HFFc6 (cell line): Measurements from ENCODE around the gene SALL3. TPM values are rescaled to one million over a fixed set of nuclear protein-coding genes. Genes with fewer than 3 reads are reported as not detected.

Experiments
- DNase-seq: peaks from one replicate; pipeline ENCODE4 v3.0.0-alpha.2; 2018
- H3K27ac Mint-ChIP-seq: 2 replicates; pipeline ENCODE4 v1.8.0; 2020; ENCODE audit warnings: mild to moderate bottlenecking, mixed read lengths
- H3K27me3 Mint-ChIP-seq: 2 replicates; pipeline ENCODE4 v1.8.0; 2021; ENCODE audit warnings: mild to moderate bottlenecking, moderate library complexity, mixed read lengths; ENCODE audit not compliant: insufficient read depth
- H3K36me3 Mint-ChIP-seq: 2 replicates; pipeline ENCODE4 v1.8.0; 2021; ENCODE audit warnings: low read depth, mixed read lengths
- H3K4me1 Mint-ChIP-seq: 2 replicates; pipeline ENCODE4 v1.8.0; 2020; ENCODE audit warnings: low read depth, mixed read lengths
- H3K4me3 Mint-ChIP-seq: 2 replicates; pipeline ENCODE4 v1.8.0; 2020; ENCODE audit warnings: mild to moderate bottlenecking, moderate library complexity, mixed read lengths
- H3K9me3 Mint-ChIP-seq: 2 replicates; pipeline ENCODE4 v1.8.0; 2020; ENCODE audit warnings: mild to moderate bottlenecking, mixed read lengths
- long read RNA-seq: library from polyadenylated mRNA; unstranded; transcript quantifications from one replicate; pipeline ENCODE4 v2.0.0, GENCODE V29; 2019
- total RNA-seq, 6 experiments: library from RNA; stranded (reverse); fragmentation: NEBNext Ultra II Directional; extraction: Animal tissue kit (Norgen Biotek cat#: 25700); gene quantifications; 2 replicates in 1 of 6; 3 replicates in 5 of 6; pipeline ENCODE4 v1.2.3, GENCODE V29; 2021
- TF ChIP-seq, protein P1 (sequence below): fragments of 200-600 bp; sonication (generic); IDR thresholded peaks from 2 replicates; pipeline ENCODE4 v1.5.0; 2021; ENCODE audit warnings: antibody characterized with exemption, mild to moderate bottlenecking

Gene SALL3
- total RNA-seq = not detected
- long read RNA-seq = 0 reads

DNA sequence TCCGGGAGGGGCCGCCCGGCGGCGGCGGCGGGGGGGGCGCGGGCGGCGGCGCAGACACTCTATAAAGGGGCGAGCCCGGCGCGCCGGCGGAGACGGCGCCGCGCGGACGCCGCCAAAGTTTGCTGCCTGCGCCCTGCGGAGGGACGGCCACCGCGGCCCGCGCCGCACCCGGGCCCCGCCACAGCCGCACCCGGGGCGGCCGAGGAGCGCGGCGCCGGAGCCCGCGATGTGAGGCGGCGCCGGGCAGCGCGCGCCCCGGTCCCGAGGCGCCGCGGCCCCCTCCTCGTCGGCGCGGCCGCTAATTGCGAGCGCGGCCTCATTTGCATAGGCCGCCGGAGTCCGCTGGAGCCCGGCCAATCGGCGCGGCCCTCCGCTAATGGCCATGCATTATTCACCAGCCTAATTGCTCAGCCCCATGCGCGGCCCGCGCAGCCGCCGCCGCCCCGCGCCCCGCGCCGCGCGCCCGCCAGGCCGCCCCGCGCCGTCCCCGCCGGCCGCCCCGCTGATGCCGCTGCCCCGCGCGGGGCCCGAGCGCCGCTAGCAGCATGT, at the start of gene SALL3:
Gene SALL3, plus strand, starts transcription at position 89 of the 549 bp plus-strand sequence. Its CDS starts 457 bp downstream, at position 546.
- Mint-ChIP-seq H3K27me3 (peaks cover 28% of the 10 kb centered on the region), H3K27ac (no peak within 1 kb of the TSS), H3K4me1 (peaks cover 5% of the 10 kb centered on the region; the same call in 1 of the 2 replicates), H3K9me3 (peaks cover 17% of the 10 kb centered on the region), H3K36me3 (peaks cover 8% of the 10 kb centered on the region), H3K4me3 (no peak within 1 kb of the TSS)
- TF ChIP-seq, protein P1, sequence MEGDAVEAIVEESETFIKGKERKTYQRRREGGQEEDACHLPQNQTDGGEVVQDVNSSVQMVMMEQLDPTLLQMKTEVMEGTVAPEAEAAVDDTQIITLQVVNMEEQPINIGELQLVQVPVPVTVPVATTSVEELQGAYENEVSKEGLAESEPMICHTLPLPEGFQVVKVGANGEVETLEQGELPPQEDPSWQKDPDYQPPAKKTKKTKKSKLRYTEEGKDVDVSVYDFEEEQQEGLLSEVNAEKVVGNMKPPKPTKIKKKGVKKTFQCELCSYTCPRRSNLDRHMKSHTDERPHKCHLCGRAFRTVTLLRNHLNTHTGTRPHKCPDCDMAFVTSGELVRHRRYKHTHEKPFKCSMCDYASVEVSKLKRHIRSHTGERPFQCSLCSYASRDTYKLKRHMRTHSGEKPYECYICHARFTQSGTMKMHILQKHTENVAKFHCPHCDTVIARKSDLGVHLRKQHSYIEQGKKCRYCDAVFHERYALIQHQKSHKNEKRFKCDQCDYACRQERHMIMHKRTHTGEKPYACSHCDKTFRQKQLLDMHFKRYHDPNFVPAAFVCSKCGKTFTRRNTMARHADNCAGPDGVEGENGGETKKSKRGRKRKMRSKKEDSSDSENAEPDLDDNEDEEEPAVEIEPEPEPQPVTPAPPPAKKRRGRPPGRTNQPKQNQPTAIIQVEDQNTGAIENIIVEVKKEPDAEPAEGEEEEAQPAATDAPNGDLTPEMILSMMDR = no peak
- DNase-seq = no peak

DNA sequence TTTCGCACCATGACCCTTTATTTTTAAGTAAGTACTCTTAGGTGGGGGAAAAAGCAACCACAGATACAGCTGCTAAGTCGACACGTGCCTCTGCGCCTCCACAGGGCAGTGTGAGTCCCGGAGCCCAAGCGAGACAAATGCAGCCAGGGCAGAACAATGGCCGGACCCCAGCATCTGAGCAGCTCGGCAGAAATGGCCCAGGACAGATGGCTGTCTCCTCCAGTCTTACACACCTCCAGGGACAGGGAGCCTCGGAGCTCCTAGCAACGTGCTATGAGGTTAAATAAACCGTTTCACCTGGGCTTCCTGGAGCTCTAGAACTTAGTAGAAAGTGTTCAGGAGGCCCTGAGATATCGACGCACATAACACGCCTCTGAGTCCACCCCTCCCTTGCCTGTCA, 47.3 kb upstream of the SALL3 start:
- Mint-ChIP-seq H3K27ac (no peak overlapping the region), H3K27me3 (peaks cover 3% of the 10 kb centered on the region)
- DNase-seq = no peak

DNA sequence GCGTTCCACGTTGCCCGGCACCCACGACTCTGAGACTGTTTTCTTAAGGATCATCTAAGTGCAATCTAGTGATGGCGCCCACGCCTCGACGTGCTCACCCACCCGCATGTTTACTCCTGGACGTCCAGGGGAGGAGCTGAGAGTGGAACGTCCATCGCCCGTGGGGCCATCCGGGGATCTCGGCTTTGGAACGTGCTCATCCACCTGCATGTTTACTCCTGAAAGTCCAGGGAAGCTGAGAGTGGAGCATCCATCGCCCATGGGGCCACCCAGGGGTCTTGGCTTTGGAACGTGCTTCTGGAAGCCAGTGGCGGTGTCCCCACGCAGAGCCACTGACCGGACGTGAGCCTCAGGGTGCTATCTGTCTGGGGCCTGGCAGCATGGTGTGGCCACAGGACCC, 45.6 kb upstream of the SALL3 start:
- no peak for DNase-seq
- H3K36me3 Mint-ChIP-seq = no peaks in the 10 kb centered on the region; the same call in 1 of the 2 replicates
- no peak overlapping the region for H3K27ac Mint-ChIP-seq
- TF ChIP-seq, protein P1 = no peak
- H3K4me3 Mint-ChIP-seq = no peak overlapping the region
- peaks cover 4% of the 10 kb centered on the region for H3K27me3 Mint-ChIP-seq
- H3K4me1 Mint-ChIP-seq = no peaks in the 10 kb centered on the region
- H3K9me3 Mint-ChIP-seq = peaks cover 65% of the 10 kb centered on the region

More for the DNA sequence above, 47.3 kb upstream of the SALL3 start:
- H3K36me3 Mint-ChIP-seq = no peaks in the 10 kb centered on the region; the same call in 1 of the 2 replicates
- no peaks in the 10 kb centered on the region for H3K4me1 Mint-ChIP-seq
- H3K4me3 Mint-ChIP-seq = no peak overlapping the region
- TF ChIP-seq, protein P1 = no peak
- H3K9me3 Mint-ChIP-seq = peaks cover 73% of the 10 kb centered on the region

DNA sequence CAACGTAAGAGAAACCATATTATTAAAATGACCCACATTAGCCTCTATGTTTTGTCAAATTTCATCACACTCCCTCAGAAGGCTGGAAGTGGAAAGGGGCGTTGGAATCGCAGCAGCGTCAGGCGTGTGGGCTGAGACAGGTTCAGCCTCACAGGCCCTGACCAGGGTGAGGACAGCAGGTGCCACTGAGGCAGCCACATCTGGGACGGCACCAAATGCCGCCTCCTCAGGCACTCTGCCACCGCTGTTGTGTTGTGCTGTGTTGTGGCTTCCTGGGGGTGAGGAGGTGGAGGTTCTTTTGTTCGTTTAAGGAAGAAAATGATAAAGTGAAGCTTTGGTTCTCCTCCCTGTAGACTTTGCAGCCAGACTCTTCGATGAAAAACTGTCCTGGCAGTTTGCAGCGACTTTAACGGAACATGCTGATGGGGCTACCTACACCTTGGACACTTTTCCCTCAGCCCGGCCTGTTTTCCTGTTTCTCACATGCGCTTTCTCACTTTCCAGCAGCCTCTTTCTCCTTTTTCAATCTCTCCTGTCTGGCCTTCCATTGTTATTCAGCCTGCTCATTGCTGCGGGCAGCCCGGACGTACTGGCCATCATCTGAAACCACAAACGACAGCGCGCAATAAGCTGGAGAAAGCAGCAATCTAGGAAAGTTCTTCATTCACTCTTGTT, 44.9 kb upstream of the SALL3 start:
- Mint-ChIP-seq H3K36me3 (no peaks in the 10 kb centered on the region; the same call in 1 of the 2 replicates), H3K9me3 (peaks cover 61% of the 10 kb centered on the region), H3K4me3 (no peak overlapping the region), H3K4me1 (no peaks in the 10 kb centered on the region), H3K27me3 (peaks cover 4% of the 10 kb centered on the region), H3K27ac (no peak overlapping the region)
- DNase-seq = no peak
- TF ChIP-seq, protein P1 = no peak

DNA sequence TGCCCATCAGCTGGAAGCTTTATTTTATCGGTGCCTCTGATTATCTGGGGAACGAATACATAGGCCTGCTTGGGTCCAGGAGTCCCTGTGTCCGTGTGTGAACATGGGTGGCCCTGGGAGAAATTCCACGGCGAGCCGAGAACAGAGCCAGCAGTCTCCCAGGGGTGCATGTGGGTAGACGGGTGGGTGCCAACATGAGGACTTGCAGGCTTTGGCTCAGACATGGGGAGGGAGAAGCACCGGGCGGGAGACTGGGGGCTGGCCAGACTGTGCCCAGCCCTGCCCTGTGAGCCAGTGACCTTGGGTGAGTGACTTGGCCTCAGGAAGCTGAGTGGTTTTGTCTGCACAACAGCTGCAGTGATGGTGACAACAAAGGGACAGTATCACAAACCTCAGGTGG, 44.2 kb upstream of the SALL3 start:
- Mint-ChIP-seq H3K27ac (no peak overlapping the region), H3K36me3 (no peaks in the 10 kb centered on the region; the same call in 1 of the 2 replicates), H3K9me3 (peaks cover 60% of the 10 kb centered on the region), H3K4me3 (no peak overlapping the region), H3K27me3 (peaks cover 3% of the 10 kb centered on the region), H3K4me1 (no peaks in the 10 kb centered on the region)
- no peak for DNase-seq
- TF ChIP-seq, protein P1 = no peak
